ENCODE data around the gene PTPN18. TPM values are rescaled to one million over a fixed set of nuclear protein-coding genes. Genes with fewer than 3 reads are reported as not detected.

Gene PTPN18
- total RNA-seq, 1 experiment from 2014 or later = 16.3 TPM

- Mint-ChIP-seq H3K9me3 (peaks cover 2 to 3% of the 10 kb centered on the region in 2 experiments; a peak in 3 of 5 replicates), H3K27ac (no peak overlapping the region), H3K4me1 (peaks cover 5 to 6% of the 10 kb centered on the region in 2 experiments; a peak in 3 of 4 replicates), H3K36me3 (ENCODE audit: insufficient read depth in 1 of 3, low read depth in 3 of 3) (peaks cover 0 to 7% (median 0%) of the 10 kb centered on the region in 3 experiments; a peak in 3 of 7 replicates), H3K27me3 (ENCODE audit: low read depth) (peaks cover 36% of the 10 kb centered on the region), H3K4me3 (no peak overlapping the region)
- Histone ChIP-seq H3K4me1 (ENCODE audit: insufficient read depth, low read length) (no peaks in the 10 kb centered on the region), H3K27ac (ENCODE audit: insufficient read length, low read depth, low read length) (no peak overlapping the region), H3K9ac (ENCODE audit: extremely low read depth, insufficient read length, low read length) (no peak overlapping the region), H3K18ac (ENCODE audit: insufficient read length, low read depth, low read length) (no peak overlapping the region), H2BK5ac (ENCODE audit: insufficient read length, low read length) (no peak overlapping the region), H2AK5ac (ENCODE audit: insufficient read length, low read length) (no peak overlapping the region), H2AFZ (ENCODE audit: low read length) (no peak overlapping the region), H2BK15ac (ENCODE audit: low read depth, low read length) (no peak overlapping the region), H3K9me3 (ENCODE audit: control insufficient read depth, low read depth, low read length) (no peaks in the 10 kb centered on the region), H4K8ac (replicated peaks; ENCODE audit: insufficient read length, low read depth, low read length) (no peak overlapping the region), H2BK12ac (ENCODE audit: insufficient read length, low read depth, low read length) (no peak overlapping the region), H3K56ac (ENCODE audit: insufficient read length, low read depth, low read length) (no peak overlapping the region), H3K14ac (ENCODE audit: insufficient read depth, low read length) (no peak overlapping the region), H2BK120ac (ENCODE audit: low read depth, low read length, poor library complexity, severe bottlenecking) (no peak overlapping the region), H3K4me2 (ENCODE audit: insufficient read depth, insufficient read length, low read length) (no peak overlapping the region), H3K27me3 (ENCODE audit: insufficient read depth, low read length) (peaks cover 5% of the 10 kb centered on the region; the same call in 1 of the 2 replicates), H3K79me2 (ENCODE audit: insufficient read depth, low read length) (no peaks in the 10 kb centered on the region), H3K4ac (ENCODE audit: low read depth, low read length) (no peak overlapping the region), H4K91ac (ENCODE audit: insufficient read length, low read depth, low read length) (no peak overlapping the region), H4K20me1 (ENCODE audit: control insufficient read depth, insufficient read depth, insufficient read length) (no peaks in the 10 kb centered on the region), H3K23me2 (ENCODE audit: insufficient read length, low read depth, low read length, poor library complexity, severe bottlenecking) (no peaks in the 10 kb centered on the region), H3K23ac (ENCODE audit: insufficient read length, low read depth, low read length) (no peak overlapping the region), H3K79me1 (ENCODE audit: insufficient read depth, low read depth, low read length, poor library complexity, severe bottlenecking) (no peaks in the 10 kb centered on the region), H3T11ph (ENCODE audit: low read length) (no peak overlapping the region), H2BK20ac (ENCODE audit: low read depth, low read length, poor library complexity, severe bottlenecking) (no peak overlapping the region), H4K5ac (ENCODE audit: insufficient read length, low read depth, low read length) (no peak overlapping the region)
- no peak for TF ChIP-seq CTCF (conservative IDR thresholded peaks at IDR 0.05)
- WGBS (ENCODE audit: extremely low coverage, insufficient read length, low lambda C conversion rate) = no CpG with 5 or more reads among the region's 7 CpGs
- DNase-seq = no peak
Observed at GRCh38 chr2:130357864-130358263, 2.0 kb downstream of the PTPN18 start.
